GM23248 (cell line): ENCODE measurements around the gene XIST.

ENCODE experiments used
- EZH2 ChIP-seq: fragments of 200-600 bp; sonication (generic); IDR thresholded peaks from 2 replicates; pipeline ENCODE4 v1.6.1; 2018; ENCODE audit warnings: antibody characterized with exemption, mild to moderate bottlenecking; ENCODE audit not compliant: insufficient read depth, poor library complexity, severe bottlenecking
- EZH2phosphoT487 ChIP-seq: fragments of 200-600 bp; sonication (generic); IDR thresholded peaks from 2 replicates; pipeline ENCODE4 v1.6.1; 2018; ENCODE audit warnings: antibody characterized with exemption, moderate library complexity, mild to moderate bottlenecking, low read depth; ENCODE audit not compliant: insufficient read depth

DNA sequence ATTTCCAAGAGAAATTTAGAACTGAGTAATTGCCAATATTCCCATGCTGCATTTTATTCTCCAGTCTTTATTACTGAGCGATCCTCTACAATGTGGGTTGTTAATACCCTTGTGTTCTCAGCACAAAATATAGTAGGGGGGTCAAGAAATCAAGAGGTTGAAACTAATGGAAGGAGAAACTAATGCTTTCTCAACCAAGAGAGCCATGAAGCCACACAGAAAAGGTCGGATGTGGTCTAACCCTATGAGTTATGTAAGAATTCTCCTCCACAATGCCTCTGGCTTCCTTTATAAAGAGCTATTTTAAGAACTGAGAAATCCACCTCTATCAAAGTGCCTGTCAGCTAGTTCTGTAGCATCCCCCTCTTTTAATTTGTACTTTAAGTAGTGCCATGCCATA, 21.0 kb downstream of the XIST start:
- TF ChIP-seq EZH2 (no peak), EZH2phosphoT487 (no peak)
